Mesendoderm (in vitro differentiated cells): ENCODE results near the gene PRKAB2.
"Not testable (repeated sequence)": the region's sequence is repeated elsewhere in the genome, so short reads cannot be mapped to it uniquely, and the experiment has no call there.

ENCODE experiments used
- DNase-seq: peaks from one replicate; pipeline ENCODE4 v3.0.0; 2013
- H2AK5ac ChIP-seq: 2 replicates; pipeline ENCODE4 v1.6.1; 2013; ENCODE audit warnings: low read length, inconsistent platforms
- H2BK120ac ChIP-seq: 2 replicates; pipeline ENCODE4 v1.6.1; 2013; ENCODE audit warnings: low read depth, mild to moderate bottlenecking, low read length, moderate library complexity, mixed read lengths
- H2BK15ac ChIP-seq: replicated peaks from 2 replicates; pipeline ENCODE4 v1.6.1; 2013; ENCODE audit warnings: low read depth, mild to moderate bottlenecking, moderate library complexity
- H2BK5ac ChIP-seq: 2 replicates; pipeline ENCODE4 v1.6.1; 2013; ENCODE audit warnings: low read length, inconsistent platforms
- H3K18ac ChIP-seq: 2 replicates; pipeline ENCODE4 v1.6.1; 2013; ENCODE audit warnings: mild to moderate bottlenecking, low read length, mixed read lengths
- H3K23ac ChIP-seq: one replicate; pipeline ENCODE4 v1.6.1; 2013; ENCODE audit warnings: low read length
- H3K27ac ChIP-seq: 2 replicates; pipeline ENCODE4 v1.5.1; 2013; ENCODE audit warnings: low read depth, mild to moderate bottlenecking, inconsistent platforms, low read length, moderate library complexity
- H3K27me3 ChIP-seq: 2 replicates; pipeline ENCODE4 v1.6.1; 2013; ENCODE audit warnings: low read length, control low read depth, mild to moderate bottlenecking, inconsistent platforms; ENCODE audit not compliant: insufficient read depth, poor library complexity
- H3K36me3 ChIP-seq: 2 replicates; pipeline ENCODE4 v1.6.1; 2013; ENCODE audit warnings: low read length, inconsistent platforms; ENCODE audit not compliant: control insufficient read depth, insufficient read depth
- H3K4ac ChIP-seq: one replicate; pipeline ENCODE4 v1.6.1; 2013; ENCODE audit warnings: low read depth, mild to moderate bottlenecking, low read length, moderate library complexity
- H3K4me1 ChIP-seq: 2 replicates; pipeline ENCODE4 v1.6.1; 2013; ENCODE audit warnings: low read depth, low read length, inconsistent platforms; ENCODE audit not compliant: control insufficient read depth
- H3K4me2 ChIP-seq: 2 replicates; pipeline ENCODE4 v1.6.1; 2013; ENCODE audit warnings: low read length
- H3K4me3 ChIP-seq: 2 replicates; pipeline ENCODE4 v1.5.1; 2013; ENCODE audit warnings: mild to moderate bottlenecking, low read length
- H3K56ac ChIP-seq: one replicate; pipeline ENCODE4 v1.6.1; 2013; ENCODE audit warnings: low read length
- H3K79me1 ChIP-seq: 2 replicates; pipeline ENCODE4 v1.6.1; 2013; ENCODE audit warnings: low read length, inconsistent platforms
- H3K79me2 ChIP-seq: 2 replicates; pipeline ENCODE4 v1.6.1; 2013; ENCODE audit warnings: mild to moderate bottlenecking, low read length; ENCODE audit not compliant: control insufficient read depth, insufficient read depth
- H3K9ac ChIP-seq: 2 replicates; pipeline ENCODE4 v1.6.1; 2013; ENCODE audit warnings: low read length, inconsistent platforms
- H4K5ac ChIP-seq: one replicate; pipeline ENCODE4 v1.6.1; 2013; ENCODE audit warnings: low read length
- H4K8ac ChIP-seq: one replicate; pipeline ENCODE4 v1.6.1; 2013; ENCODE audit warnings: low read depth, mild to moderate bottlenecking, control low read depth, low read length, moderate library complexity
- WGBS: extraction: QIAGEN DNeasy Blood & Tissue Kit; methylation state at CpG from one replicate; pipeline ENCODE4 v1.1.7; 2013; ENCODE audit warnings: low lambda C conversion rate, missing lambda C conversion rate; ENCODE audit not compliant: insufficient coverage; ENCODE audit errors: extremely low coverage; 5-methylcytosine and 5-hydroxymethylcytosine counted together

Gene PRKAB2

GRCh38 chr1:147115079-147115478 is 57.2 kb downstream of the PRKAB2 start:
- no CpG with 5 or more reads among the region's 4 CpGs for WGBS
- not testable (repeated sequence) for H3K18ac ChIP-seq, DNase-seq

GRCh38 chr1:147114353-147114752 is 57.9 kb downstream of the PRKAB2 start:
- H3K23ac ChIP-seq, H3K27me3 ChIP-seq, DNase-seq, H4K5ac ChIP-seq, H3K4me2 ChIP-seq, H3K9ac ChIP-seq, H3K4ac ChIP-seq, H3K27ac ChIP-seq, H3K36me3 ChIP-seq, H3K4me3 ChIP-seq, H2AK5ac ChIP-seq, H3K56ac ChIP-seq, H4K8ac ChIP-seq, H2BK5ac ChIP-seq, H3K79me1 ChIP-seq, H2BK120ac ChIP-seq, H3K79me2 ChIP-seq, H3K18ac ChIP-seq, H2BK15ac ChIP-seq, H3K4me1 ChIP-seq: not testable (repeated sequence)
- WGBS, result no CpG with 5 or more reads among the region's 1 CpG

More at GRCh38 chr1:147115079-147115478, 57.2 kb downstream of the PRKAB2 start:
- not testable (repeated sequence) for H3K79me1 ChIP-seq, H3K4me2 ChIP-seq, H3K23ac ChIP-seq, H3K79me2 ChIP-seq, H2BK5ac ChIP-seq, H3K4me3 ChIP-seq, H4K8ac ChIP-seq, H3K9ac ChIP-seq, H3K4me1 ChIP-seq, H3K4ac ChIP-seq, H2BK120ac ChIP-seq, H4K5ac ChIP-seq, H3K27me3 ChIP-seq, H3K56ac ChIP-seq, H2BK15ac ChIP-seq, H3K27ac ChIP-seq, H3K36me3 ChIP-seq, H2AK5ac ChIP-seq

GRCh38 chr1:147111381-147112130 is 60.7 kb downstream of the PRKAB2 start:
- H3K4me2 ChIP-seq, result no peak overlapping the region
- H2AK5ac ChIP-seq, result no peak overlapping the region
- H3K4me1 ChIP-seq, result peaks cover 5% of the 10 kb centered on the region
- H3K79me2 ChIP-seq, result no peaks in the 10 kb centered on the region
- H4K8ac ChIP-seq, result no peak overlapping the region
- H3K4me3 ChIP-seq, result no peak overlapping the region
- DNase-seq, result no peak
- H3K9ac ChIP-seq, result no peak overlapping the region
- H3K36me3 ChIP-seq, result no peaks in the 10 kb centered on the region
- H3K27ac ChIP-seq, result no peak overlapping the region
- H4K5ac ChIP-seq, result no peak overlapping the region
- WGBS, result no CpG with 5 or more reads among the region's 7 CpGs
- no peak overlapping the region for H3K56ac ChIP-seq
- H3K4ac ChIP-seq, result no peak overlapping the region
- H3K79me1 ChIP-seq, result no peaks in the 10 kb centered on the region
- H3K18ac ChIP-seq, result no peak overlapping the region
- H3K23ac ChIP-seq, result no peak overlapping the region
- H2BK120ac ChIP-seq, result no peak overlapping the region
- H2BK15ac ChIP-seq, result no peak overlapping the region
- H2BK5ac ChIP-seq, result no peak overlapping the region
- H3K27me3 ChIP-seq, result no peaks in the 10 kb centered on the region

GRCh38 chr1:147110872-147111271 is 61.4 kb downstream of the PRKAB2 start:
- no peak overlapping the region for H3K9ac ChIP-seq
- H3K4me2 ChIP-seq, result no peak overlapping the region
- no peak overlapping the region for H3K27ac ChIP-seq
- H3K4ac ChIP-seq, result no peak overlapping the region
- H4K8ac ChIP-seq, result no peak overlapping the region
- no peak overlapping the region for H2BK120ac ChIP-seq
- H3K36me3 ChIP-seq, result no peaks in the 10 kb centered on the region
- no peak overlapping the region for H2BK5ac ChIP-seq
- H3K4me1 ChIP-seq, result peaks cover 7% of the 10 kb centered on the region
- H2AK5ac ChIP-seq, result no peak overlapping the region
- no peaks in the 10 kb centered on the region for H3K79me2 ChIP-seq
- H3K56ac ChIP-seq, result no peak overlapping the region
- no peak overlapping the region for H3K18ac ChIP-seq
- no peaks in the 10 kb centered on the region for H3K27me3 ChIP-seq
- H3K4me3 ChIP-seq, result no peak overlapping the region
- no peak overlapping the region for H2BK15ac ChIP-seq
- H3K79me1 ChIP-seq, result no peaks in the 10 kb centered on the region
- H4K5ac ChIP-seq, result no peak overlapping the region
- no CpG with 5 or more reads among the region's 1 CpG for WGBS
- DNase-seq, result no peak
- H3K23ac ChIP-seq, result no peak overlapping the region

DNA sequence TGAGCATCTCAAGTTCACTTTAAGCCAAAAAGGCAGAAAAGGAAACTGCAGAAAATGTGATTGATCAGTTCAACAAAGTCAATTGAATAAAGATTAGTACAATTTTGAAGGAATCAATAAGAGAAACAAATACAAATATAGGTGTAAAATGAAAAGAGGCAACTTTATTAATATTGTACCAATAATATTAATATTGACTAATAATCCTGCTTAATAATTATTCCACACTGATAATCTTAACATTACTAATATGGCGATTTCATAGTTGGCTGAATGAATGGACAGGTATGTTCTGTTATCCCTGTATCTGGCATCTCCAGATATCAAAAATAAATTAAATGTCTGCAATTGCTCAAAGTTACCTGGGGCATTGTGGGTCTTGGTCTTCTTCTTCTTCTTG is 61.8 kb downstream of the PRKAB2 start:
- peaks cover 7% of the 10 kb centered on the region for H3K4me1 ChIP-seq
- no peak overlapping the region for H3K4me3 ChIP-seq
- H3K4me2 ChIP-seq, result no peak overlapping the region
- no peak for DNase-seq
- no peak overlapping the region for H2BK15ac ChIP-seq
- H3K79me1 ChIP-seq, result no peaks in the 10 kb centered on the region
- no peak overlapping the region for H3K56ac ChIP-seq
- no peak overlapping the region for H4K8ac ChIP-seq
- no peak overlapping the region for H3K18ac ChIP-seq
- H3K4ac ChIP-seq, result no peak overlapping the region
- no peak overlapping the region for H2BK120ac ChIP-seq
- H4K5ac ChIP-seq, result no peak overlapping the region
- no peaks in the 10 kb centered on the region for H3K27me3 ChIP-seq
- no peak overlapping the region for H2AK5ac ChIP-seq
- no peaks in the 10 kb centered on the region for H3K36me3 ChIP-seq
- no peak overlapping the region for H3K9ac ChIP-seq
- no peaks in the 10 kb centered on the region for H3K79me2 ChIP-seq
- no peak overlapping the region for H3K27ac ChIP-seq
- WGBS, result no CpG with 5 or more reads among the region's 1 CpG
- no peak overlapping the region for H2BK5ac ChIP-seq
- H3K23ac ChIP-seq, result no peak overlapping the region

- Histone ChIP-seq H3K79me1 (no peaks in the 10 kb centered on the region), H4K8ac (no peak overlapping the region), H3K36me3 (no peaks in the 10 kb centered on the region), H2BK120ac (no peak overlapping the region), H2BK15ac (no peak overlapping the region), H3K23ac (no peak overlapping the region), H2BK5ac (no peak overlapping the region), H3K18ac (no peak overlapping the region), H3K4me2 (no peak overlapping the region), H3K4me3 (no peak overlapping the region), H3K27me3 (no peaks in the 10 kb centered on the region), H3K4me1 (peaks cover 7% of the 10 kb centered on the region), H3K79me2 (no peaks in the 10 kb centered on the region), H3K4ac (no peak overlapping the region), H3K56ac (no peak overlapping the region), H2AK5ac (no peak overlapping the region), H3K27ac (no peak overlapping the region), H4K5ac (no peak overlapping the region), H3K9ac (no peak overlapping the region)
- DNase-seq, result no peak
- WGBS, result no CpG with 5 or more reads among the region's 4 CpGs
These were observed 62.5 kb downstream of the PRKAB2 start for GRCh38 chr1:147109762-147110161.
